GM12892 (cell line): ENCODE measurements around the gene ARL3.

ENCODE experiments used
- POLR2A ChIP-seq: IDR thresholded peaks from 2 replicates; pipeline ENCODE4 v1.6.1; 2011; ENCODE audit warnings: low read depth, low read length, control low read depth
- TAF1 ChIP-seq: IDR thresholded peaks from 2 replicates; pipeline ENCODE4 v1.6.1; 2011; ENCODE audit warnings: low read depth, mild to moderate bottlenecking, control low read depth, low read length, borderline replicate concordance

DNA sequence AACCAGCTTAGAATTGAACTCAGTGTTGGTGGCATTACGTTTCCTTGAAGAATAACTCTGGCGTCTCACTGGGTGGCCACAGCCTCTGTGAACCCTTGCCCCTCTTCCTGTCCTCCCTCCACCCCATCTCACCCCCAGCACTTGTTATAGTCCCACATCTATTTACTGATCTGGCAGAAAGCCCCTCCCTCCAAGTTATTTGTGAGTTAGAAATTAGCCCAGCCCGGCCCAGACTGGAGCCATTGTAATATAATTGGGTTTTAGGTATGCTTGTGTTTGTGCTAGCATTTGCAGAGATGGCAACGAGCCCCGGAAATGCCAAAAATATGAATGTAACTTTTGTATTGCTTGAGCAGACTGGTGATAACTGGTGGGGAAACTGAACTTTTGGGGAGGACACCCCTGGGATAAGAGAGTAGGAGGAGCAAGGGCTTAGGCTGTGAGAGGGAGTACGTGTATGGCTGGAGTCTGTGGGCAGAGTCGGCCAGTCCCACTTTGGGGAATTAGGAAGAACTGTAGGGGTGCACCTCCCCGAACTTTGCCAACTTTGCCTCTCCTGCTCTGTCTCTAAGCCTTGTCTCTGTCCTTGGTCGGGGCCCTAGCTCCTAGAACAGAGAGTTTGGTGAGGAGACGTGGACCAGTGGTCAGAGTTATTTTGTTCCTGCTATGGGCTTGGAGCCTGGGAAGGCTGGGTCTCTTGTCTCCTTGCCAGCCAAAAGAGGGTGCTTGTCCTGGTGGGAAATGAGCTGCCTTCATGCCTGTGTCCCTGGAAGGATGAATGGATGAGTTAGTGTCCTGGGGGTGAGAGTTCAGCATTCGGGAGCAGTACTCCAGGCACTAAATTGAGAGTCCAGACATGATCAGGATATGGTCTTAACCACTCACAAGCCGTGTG, 89.2 kb downstream of the ARL3 start:
- TF ChIP-seq POLR2A (no peak), TAF1 (no peak)
